GM18502 (cell line): Measurements from ENCODE around the gene CPNE6.

Experiments used
- ATAC-seq: cut with Tn5 transposase; IDR thresholded peaks from one replicate; pipeline ENCODE4 v1.9.1; 2021; ENCODE audit warnings: mild to moderate bottlenecking; ENCODE audit not compliant: unreplicated experiment, poor library complexity

CPNE6 gene

DNA sequence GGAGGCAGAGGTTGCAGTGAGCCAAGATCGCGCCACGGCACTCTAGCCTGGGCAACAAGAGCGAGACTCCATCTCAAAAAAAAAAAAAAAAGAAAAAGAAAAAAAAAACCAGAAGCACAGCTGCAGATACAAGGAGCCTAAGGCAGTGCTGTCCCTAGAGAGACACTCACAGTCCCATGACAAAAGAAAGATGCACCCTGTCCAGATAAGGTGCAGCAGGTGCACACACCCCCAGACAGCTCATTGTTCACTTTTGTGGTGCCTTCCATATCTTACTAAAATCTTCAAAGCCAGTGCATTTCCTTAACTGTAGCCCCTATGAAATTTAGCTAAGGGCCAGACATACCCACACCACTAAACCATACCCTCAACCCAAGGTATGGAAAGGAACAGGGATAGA is 51.1 kb downstream of the CPNE6 start:
- no peak for ATAC-seq

DNA sequence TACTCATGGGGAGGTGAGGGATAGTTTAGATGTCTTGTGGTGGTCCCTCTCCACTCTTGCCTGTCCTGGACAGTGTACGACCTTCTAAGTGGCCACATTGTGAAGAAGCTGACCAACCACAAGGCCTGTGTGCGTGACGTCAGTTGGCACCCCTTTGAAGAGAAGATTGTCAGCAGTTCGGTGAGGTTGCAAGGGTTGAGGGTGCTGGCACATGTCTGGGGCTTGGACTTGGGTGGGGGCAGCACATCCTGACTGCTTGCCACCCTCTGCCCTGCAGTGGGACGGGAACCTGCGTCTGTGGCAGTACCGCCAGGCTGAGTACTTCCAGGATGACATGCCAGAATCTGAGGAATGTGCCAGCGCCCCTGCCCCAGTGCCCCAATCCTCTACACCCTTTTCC is 51.5 kb downstream of the CPNE6 start:
- no peak for ATAC-seq

DNA sequence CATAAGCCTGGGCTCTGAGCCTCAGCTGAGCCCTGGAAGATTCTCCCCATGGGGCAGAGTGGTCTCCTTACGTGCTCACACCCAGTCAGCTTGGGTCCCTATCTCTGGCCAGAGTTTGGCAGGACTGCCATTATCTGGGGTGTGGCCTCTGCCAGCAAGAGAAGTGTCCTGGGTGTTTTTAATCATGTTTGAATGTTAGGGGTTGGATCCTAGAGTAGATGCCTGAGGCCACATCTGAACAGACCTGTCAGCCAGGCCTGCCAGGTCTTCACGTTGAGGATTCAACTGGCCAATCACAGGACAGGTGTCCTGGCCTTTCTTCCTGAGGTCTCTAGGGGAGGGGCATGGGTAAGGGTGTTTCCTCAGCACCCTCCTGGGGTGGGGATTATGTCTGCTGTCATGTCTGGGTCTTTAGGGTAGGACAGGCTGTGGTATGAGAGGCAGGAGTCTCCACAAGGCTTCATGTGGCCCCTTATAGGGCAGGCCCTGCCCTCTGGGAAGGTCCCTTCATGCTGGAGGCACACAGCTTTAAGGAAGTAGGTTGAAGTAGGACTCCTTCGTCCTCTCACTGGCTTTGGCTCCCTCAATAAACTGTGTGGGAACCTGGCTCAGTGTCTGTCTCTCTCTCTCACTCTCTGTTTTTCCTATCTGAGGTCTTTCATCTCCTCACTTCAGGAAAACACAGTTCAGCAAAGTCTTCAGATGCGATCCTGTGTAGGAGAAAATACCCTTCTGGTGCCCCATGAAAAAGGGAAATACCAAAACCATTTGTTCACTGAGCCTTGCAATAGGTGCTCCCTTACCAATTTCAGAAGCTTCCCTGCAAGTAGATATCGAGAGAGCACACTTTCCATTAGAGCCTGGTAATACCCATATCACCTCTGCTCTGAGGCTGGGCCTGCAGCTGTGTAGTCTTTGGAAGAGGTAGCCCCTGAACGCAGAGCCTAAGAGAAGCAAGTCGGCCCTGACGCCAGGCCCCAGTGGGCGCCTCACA is 52.4 kb downstream of the CPNE6 start:
- ATAC-seq: peak; percentile 71

DNA sequence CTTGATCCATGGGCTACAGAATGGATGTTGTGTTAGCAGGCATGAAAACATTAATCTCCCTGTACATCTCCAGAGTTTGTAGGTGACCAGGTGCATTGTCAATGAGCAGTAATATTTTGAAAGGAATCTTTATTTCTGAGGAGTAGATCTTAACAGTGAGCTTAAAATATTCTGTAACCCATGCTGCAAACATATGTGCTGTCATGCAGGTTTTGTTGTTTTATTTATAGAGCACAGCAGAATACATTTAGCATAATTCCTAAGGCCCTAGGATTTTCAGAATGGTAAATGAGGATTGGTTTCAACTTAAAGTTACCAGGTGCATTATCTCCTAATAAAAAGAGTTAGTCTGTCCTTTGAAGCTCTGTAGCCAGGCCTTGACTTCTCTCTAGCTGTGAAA is 55.6 kb downstream of the CPNE6 start:
- ATAC-seq: no peak

DNA sequence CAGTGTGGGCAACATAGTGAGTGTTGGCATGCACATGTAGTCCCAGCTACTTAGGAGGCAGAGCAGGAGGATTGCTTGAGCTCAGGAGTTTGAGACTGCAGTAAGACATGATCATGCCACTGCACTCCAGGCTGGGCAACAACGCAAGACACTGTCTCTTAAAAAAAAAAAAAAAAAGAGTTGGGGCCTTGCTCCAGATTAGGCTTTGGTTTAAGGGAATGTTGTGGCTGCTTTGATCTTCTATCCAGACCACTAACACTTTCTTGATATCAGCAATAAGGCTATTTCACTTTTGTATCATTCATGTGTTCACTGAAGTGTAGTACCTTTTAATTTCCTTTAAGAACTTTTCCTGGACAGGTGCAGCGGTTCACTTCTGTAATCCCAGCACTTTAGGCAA is 56.3 kb downstream of the CPNE6 start:
- ATAC-seq: no peak
